Activated CD4-positive, alpha-beta T cell treated with anti-CD3 and anti-CD28 coated beads, Interleukin-2, amount 50 U/mL, for 1 hour (primary cell): ENCODE data around the gene CASP8.
"Not testable (repeated sequence)": the region's sequence is repeated elsewhere in the genome, so short reads cannot be mapped to it uniquely, and the experiment has no call there.

Experiments used
- DNase-seq: peaks from one replicate; pipeline ENCODE4 v3.0.0-alpha.2; 2020

CASP8 gene

GRCh38 chr2:201271917-201272316 lies 11.6 kb downstream of the CASP8 start:
- no peak for DNase-seq

- DNase-seq: no peak
These were observed 13.1 kb downstream of the CASP8 start for GRCh38 chr2:201273330-201273983.

GRCh38 chr2:201275069-201275468 lies 14.7 kb downstream of the CASP8 start:
- DNase-seq: no peak

GRCh38 chr2:201275990-201276389 lies 15.7 kb downstream of the CASP8 start:
- no peak for DNase-seq

- no peak for DNase-seq
These were observed 16.2 kb downstream of the CASP8 start for GRCh38 chr2:201276511-201276910.

GRCh38 chr2:201279079-201279478 lies 18.7 kb downstream of the CASP8 start:
- no peak for DNase-seq

- DNase-seq: no peak
These were observed 20.1 kb downstream of the CASP8 start for GRCh38 chr2:201280191-201281040.

- DNase-seq: no peak
These were observed 25.2 kb downstream of the CASP8 start for GRCh38 chr2:201285499-201285898.

GRCh38 chr2:201290457-201291148 lies 30.3 kb downstream of the CASP8 start:
- DNase-seq: not testable (repeated sequence)

GRCh38 chr2:201298462-201299052 lies 38.2 kb downstream of the CASP8 start:
- no peak for DNase-seq

GRCh38 chr2:201299929-201300328 lies 39.6 kb downstream of the CASP8 start:
- not testable (repeated sequence) for DNase-seq

GRCh38 chr2:201307876-201308275 lies 47.5 kb downstream of the CASP8 start:
- no peak for DNase-seq

GRCh38 chr2:201308914-201309313 lies 48.6 kb downstream of the CASP8 start:
- DNase-seq: no peak

GRCh38 chr2:201313362-201313761 lies 53.0 kb downstream of the CASP8 start:
- no peak for DNase-seq

- DNase-seq: no peak
These were observed 59.2 kb downstream of the CASP8 start for GRCh38 chr2:201319511-201319910.

- no peak for DNase-seq
These were observed 59.9 kb downstream of the CASP8 start for GRCh38 chr2:201320257-201320656.

GRCh38 chr2:201320701-201321100 lies 60.4 kb downstream of the CASP8 start:
- DNase-seq: no peak

- DNase-seq: no peak
These were observed 62.4 kb downstream of the CASP8 start for GRCh38 chr2:201322772-201323171.

- no peak for DNase-seq
These were observed 67.3 kb downstream of the CASP8 start for GRCh38 chr2:201327678-201328077.

GRCh38 chr2:201329409-201329808 lies 69.1 kb downstream of the CASP8 start:
- no peak for DNase-seq
